DMS 273 (cell line): ENCODE measurements around the gene YTHDF1.

Experiments
- DNase-seq: peaks from one replicate; lab custom pipeline; 2025; ENCODE audit not compliant: unreplicated experiment; lab: John Stamatoyannopoulos, UW

The YTHDF1 gene

DNA sequence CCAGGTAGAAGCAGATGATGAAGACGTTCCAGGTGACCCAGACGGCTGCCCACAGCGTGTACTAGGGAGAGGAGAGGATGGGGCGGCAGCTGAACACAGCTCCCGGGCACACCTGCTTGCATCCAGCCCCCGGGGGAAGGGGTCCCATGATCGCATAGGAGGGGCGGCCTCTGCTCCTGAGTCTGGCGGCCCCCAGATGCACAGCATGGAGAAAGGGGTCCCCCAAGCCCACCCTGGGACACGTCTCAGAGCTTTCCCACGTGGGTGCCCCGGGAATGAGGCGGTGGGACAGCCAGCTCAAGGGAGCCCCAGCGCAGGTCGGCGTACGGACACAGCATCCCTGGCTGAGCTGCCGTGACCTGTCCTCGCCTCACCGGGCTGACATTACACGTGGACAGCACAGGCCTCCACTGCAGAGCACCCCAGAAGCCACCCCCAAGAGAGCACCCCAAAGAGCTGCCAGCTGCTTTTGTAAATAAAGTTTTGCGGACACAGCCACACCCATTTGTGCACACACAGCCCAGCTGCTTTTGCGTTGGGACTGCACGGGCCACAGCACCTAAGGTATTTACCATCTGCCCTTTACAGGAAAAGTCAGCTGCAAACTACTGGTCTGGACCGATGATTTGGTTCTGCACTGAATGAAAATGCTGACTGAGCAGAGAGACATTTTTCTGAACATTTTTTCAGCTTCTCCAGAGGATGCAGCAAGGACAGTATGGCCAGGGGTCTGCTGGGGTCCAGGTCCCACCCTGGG is 33.1 kb upstream of the YTHDF1 start:
- peak; percentile 49 for DNase-seq

GRCh38 chr20:63247671-63248228 is 31.8 kb upstream of the YTHDF1 start:
- DNase-seq, result no peak

DNA sequence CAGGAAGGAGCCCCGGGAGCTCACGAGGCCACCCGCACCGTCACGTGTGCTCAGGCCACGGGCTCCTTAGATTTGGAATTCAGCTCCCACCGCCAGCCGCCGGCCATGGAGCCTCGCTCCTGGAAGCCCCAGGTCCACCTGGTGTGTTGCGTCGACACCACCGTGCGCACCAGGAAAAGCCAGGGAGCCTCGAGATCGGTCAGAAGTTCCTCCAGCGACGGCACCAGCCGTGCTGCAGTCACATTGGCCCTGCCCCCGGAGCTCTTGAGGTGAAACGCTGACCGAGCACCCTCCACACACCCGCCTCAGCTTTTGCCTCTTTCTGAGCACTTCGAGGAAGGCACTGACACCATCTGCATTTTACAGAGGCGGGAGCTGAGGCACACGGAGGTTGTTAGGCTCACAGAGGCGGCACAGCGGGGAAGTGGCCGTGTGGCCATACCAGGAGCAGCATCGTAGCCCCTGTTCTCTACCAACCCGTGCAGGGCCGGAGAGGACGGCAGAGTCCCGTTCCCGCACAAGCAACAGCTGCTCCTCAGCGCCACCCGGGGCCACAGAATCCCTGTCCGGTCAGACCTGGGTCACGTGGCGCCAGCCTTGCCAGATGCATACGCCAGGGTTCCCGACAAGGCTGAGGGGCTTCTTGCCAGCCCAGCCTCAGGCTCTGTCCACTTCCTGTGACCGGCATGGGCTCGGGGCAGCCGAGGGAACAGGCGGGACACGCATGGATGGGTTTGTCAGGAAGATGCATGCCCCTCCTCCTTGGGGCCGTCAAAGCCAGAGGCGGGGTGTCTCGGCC is 30.8 kb upstream of the YTHDF1 start:
- peak; percentile 40 for DNase-seq

DNA sequence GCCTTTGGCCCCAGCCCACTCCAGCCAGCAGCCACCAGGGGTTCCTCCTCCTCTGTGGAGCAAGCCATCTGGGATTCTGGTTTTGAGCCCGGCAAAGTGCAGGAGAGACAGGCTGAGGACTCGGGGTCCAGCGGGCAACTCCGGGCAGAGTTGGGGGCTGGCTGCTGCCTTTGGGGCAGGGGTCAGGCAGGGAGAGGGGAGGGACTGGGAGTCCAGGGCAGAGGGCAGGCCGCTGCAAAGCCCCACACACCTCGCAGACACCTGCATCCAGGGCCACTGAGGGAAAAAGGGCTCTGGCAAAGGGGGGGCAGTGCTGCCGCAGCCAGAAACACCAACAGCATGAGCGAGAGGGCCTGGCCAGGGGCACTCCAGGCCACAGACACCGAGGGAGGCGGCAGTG is 28.5 kb upstream of the YTHDF1 start:
- DNase-seq, result no peak

GRCh38 chr20:63243604-63244247 is 27.8 kb upstream of the YTHDF1 start:
- DNase-seq, result no peak

- DNase-seq, result no peak
Observed at GRCh38 chr20:63242736-63243135, 26.8 kb upstream of the YTHDF1 start.

DNA sequence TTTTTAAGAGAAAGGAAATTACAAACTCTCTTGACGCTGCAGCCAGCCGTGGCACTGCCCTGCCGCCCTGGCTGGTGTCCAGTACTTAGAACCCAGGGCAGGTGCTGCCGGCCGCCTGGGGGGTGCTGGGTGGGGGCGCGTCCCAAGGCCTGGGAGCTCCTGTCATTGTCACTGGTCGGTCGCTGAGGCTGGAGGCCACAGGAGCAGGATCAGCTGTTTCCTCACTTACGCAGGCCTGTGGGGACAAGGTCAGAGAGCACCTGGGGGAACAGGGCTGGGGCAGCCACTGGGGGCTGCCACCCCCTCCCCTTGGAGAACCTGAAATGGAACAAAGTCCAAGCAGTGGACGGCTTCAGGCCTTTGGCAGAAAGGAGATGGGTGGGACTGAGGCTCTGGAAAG is 25.3 kb upstream of the YTHDF1 start:
- DNase-seq, result no peak

- no peak for DNase-seq
Observed at GRCh38 chr20:63240004-63240403, 24.1 kb upstream of the YTHDF1 start.

DNA sequence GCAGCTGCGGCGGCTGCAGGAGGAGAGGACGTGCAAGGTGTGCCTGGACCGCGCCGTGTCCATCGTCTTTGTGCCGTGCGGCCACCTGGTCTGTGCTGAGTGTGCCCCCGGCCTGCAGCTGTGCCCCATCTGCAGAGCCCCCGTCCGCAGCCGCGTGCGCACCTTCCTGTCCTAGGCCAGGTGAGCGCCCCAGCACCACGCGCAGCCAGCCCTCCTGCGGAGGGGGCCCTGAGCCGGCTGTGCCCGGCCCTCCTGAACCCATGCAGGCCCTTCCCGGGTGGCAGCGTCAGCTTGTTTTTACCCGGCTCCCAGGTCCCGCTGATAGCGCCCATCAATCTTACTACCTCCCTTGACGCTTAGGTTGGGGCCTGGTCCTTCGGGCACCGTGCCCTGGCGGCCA is 23.5 kb upstream of the YTHDF1 start:
- no peak for DNase-seq

DNA sequence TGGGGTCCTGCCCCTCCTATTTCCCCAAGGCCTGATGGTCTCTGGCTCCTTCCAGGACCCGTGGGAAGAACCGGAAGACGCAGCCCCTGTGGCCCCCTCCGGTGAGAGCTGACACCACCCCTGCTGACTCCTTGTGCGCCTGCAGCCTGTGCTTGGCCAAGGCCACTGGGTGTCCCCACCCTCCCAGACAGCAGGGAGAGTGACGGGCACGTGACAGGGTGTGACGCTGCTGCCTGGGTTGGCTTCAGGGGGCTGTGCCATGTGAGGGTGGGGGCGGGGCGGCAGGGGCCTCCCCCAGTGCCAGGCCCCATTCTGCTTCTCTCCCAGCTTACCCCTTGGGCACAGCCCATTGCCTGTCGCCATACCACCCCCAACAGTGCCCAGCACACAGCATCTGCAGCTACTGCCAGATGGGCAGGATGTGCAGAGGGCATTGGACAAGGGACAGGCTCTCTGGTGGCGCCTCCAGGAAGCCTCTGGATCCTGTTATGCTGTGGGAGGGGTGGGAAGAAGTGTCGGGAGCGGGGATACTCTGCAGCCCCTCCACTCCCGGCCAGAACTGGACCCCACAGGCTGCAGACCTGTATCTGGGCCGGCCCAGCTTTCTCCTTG is 22.7 kb upstream of the YTHDF1 start:
- DNase-seq, result no peak

DNA sequence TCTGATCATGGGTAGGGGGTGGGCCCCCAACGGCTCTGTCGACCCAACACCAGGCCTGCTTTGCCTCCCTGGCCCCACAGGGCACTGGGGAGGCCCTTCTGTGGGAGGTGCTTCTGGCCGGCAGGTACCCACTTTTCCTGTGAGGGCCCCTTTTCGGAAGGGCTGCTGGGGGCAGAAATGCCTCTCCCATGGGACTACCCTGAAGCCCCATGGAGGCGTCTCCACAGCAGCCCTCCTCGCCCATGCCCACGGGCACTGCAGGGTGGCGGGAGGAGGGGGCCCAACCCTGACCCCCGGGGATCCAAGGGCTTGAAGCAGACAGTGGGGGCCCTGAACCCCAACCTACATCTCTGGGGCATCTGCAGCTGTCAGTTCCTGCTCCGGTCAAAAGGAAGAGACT is 22.1 kb upstream of the YTHDF1 start:
- no peak for DNase-seq

- no peak for DNase-seq
Observed at GRCh38 chr20:63236116-63236837, 20.3 kb upstream of the YTHDF1 start.

DNA sequence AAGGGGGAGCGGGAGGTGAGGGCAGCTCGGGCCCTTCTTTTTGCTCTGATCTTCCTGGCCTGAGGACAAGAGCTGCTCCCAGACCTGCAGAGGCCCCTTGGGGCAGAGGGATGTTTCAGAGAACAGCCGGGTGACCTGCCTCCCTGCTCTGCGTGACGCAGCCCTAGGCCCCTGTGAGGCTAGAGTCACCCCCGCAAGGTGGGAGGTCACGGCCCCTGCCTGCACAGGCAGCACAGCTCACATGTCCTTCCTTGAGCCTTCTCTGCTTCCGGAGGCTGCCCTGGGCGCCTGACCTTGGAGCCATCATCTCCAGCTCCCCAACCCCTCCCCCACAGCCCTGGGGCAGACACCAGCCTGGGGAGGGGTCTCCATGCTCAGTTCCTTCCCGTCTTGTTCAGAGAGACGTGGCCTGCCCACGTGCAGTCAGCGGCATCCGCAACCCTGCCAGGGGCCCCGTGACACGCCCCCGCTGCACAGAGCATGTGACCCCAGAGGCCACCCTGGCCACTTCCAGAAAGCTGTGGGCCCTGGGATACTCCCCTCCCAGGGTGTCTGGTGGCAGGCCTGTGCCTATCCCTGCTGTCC is 19.6 kb upstream of the YTHDF1 start, which contains the start of gene BIRC7:
Gene BIRC7, plus strand, starts transcription at position 507 of the 585 bp plus-strand sequence. CDS start 192 bp downstream, outside the sequence.
- DNase-seq, result no peak

- DNase-seq, result peak; percentile 57
Observed at GRCh38 chr20:63234693-63235398, 18.9 kb upstream of the YTHDF1 start.

DNA sequence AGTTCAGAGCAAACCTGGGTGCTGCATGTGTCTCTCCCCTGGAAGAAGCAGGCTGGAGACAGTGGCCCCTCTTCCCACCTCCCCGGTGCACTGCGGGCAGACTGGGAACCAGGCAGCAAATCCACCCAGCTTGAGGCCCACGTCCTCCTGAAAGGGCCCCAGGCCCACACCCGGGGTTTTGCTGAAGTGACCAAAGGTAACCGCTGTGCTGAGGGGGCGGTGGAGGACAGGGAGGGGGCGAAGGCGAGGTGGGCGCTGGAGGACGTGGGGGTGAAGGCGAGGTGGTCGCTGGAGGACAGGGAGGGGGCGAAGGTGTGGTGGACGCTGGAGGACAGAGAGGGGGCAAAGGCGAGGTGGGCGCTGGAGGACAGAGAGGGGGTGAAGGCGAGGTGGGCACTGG is 18.0 kb upstream of the YTHDF1 start:
- DNase-seq, result no peak

DNA sequence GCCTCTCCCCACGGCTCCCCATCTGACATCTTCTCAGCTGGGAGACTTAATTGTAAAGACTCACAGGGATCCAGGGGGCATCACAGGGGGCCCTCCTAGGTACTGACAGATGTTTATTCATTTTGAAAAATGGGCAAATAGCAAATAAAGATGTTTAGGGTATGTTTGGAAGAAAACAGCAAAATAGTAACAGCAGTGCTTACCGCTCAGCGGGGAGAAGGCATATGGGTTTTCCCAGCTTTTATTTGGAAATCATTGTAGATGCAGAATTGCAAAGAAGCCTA is 17.1 kb upstream of the YTHDF1 start:
- no peak for DNase-seq

- no peak for DNase-seq
Observed at GRCh38 chr20:63232235-63233060, 16.5 kb upstream of the YTHDF1 start.

GRCh38 chr20:63230800-63231268 is 14.9 kb upstream of the YTHDF1 start:
- peak; percentile 74 for DNase-seq

GRCh38 chr20:63228806-63229205 is 12.9 kb upstream of the YTHDF1 start:
- DNase-seq, result peak; percentile 57
